ENCODE measurements around the gene MSANTD7. TPM values are rescaled to one million over a fixed set of nuclear protein-coding genes. Genes with fewer than 3 reads are reported as not detected.

MSANTD7 gene
- total and polyA plus RNA-seq, 2 of the 13 experiments (the other 11 are each of a cell fraction or from before 2014, with no cell fraction given): 3.7 to 16.7 TPM

DNA sequence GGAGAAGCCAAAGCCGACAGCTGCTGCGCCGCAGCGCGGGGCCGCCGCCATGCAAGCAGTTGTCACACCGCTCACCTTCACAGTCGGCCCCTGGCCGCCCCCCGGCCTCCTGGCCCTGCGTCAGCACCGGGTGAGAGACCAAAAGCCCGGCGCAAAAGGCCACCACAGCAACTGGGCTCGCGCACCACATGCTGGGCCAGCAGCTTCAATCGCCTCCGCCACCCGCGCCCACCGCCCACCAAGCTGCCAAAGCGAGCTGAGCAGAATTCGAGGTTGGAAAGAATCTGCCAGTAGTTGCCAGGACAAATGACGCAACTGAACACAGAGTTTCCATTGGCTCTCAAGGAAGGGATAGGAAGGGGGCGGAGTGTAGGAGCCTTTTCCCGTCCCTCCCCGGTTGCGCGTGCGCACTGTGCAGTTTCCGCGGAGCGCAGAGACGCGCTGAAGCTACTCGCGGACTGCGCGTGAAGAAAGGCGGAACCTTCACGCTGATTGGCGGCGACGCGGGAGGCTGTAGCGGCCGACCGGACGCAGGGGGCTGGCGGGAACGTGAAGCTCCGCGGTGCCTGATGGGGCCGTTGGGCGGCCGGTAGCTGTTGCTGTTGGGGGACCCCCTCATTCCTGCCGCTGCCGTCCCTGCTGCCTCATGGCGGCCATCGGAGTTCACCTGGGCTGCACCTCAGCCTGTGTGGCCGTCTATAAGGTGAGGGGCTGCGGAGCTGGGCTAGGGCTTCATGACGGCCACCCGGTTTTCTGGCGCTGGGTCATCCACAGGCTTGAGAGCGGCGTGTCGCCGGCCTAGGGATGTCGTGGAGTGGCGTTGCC is at the start of gene MSANTD7, which contains the start of the genes CDNF and HSPA14 (continued):
- TF ChIP-seq, protein P1, sequence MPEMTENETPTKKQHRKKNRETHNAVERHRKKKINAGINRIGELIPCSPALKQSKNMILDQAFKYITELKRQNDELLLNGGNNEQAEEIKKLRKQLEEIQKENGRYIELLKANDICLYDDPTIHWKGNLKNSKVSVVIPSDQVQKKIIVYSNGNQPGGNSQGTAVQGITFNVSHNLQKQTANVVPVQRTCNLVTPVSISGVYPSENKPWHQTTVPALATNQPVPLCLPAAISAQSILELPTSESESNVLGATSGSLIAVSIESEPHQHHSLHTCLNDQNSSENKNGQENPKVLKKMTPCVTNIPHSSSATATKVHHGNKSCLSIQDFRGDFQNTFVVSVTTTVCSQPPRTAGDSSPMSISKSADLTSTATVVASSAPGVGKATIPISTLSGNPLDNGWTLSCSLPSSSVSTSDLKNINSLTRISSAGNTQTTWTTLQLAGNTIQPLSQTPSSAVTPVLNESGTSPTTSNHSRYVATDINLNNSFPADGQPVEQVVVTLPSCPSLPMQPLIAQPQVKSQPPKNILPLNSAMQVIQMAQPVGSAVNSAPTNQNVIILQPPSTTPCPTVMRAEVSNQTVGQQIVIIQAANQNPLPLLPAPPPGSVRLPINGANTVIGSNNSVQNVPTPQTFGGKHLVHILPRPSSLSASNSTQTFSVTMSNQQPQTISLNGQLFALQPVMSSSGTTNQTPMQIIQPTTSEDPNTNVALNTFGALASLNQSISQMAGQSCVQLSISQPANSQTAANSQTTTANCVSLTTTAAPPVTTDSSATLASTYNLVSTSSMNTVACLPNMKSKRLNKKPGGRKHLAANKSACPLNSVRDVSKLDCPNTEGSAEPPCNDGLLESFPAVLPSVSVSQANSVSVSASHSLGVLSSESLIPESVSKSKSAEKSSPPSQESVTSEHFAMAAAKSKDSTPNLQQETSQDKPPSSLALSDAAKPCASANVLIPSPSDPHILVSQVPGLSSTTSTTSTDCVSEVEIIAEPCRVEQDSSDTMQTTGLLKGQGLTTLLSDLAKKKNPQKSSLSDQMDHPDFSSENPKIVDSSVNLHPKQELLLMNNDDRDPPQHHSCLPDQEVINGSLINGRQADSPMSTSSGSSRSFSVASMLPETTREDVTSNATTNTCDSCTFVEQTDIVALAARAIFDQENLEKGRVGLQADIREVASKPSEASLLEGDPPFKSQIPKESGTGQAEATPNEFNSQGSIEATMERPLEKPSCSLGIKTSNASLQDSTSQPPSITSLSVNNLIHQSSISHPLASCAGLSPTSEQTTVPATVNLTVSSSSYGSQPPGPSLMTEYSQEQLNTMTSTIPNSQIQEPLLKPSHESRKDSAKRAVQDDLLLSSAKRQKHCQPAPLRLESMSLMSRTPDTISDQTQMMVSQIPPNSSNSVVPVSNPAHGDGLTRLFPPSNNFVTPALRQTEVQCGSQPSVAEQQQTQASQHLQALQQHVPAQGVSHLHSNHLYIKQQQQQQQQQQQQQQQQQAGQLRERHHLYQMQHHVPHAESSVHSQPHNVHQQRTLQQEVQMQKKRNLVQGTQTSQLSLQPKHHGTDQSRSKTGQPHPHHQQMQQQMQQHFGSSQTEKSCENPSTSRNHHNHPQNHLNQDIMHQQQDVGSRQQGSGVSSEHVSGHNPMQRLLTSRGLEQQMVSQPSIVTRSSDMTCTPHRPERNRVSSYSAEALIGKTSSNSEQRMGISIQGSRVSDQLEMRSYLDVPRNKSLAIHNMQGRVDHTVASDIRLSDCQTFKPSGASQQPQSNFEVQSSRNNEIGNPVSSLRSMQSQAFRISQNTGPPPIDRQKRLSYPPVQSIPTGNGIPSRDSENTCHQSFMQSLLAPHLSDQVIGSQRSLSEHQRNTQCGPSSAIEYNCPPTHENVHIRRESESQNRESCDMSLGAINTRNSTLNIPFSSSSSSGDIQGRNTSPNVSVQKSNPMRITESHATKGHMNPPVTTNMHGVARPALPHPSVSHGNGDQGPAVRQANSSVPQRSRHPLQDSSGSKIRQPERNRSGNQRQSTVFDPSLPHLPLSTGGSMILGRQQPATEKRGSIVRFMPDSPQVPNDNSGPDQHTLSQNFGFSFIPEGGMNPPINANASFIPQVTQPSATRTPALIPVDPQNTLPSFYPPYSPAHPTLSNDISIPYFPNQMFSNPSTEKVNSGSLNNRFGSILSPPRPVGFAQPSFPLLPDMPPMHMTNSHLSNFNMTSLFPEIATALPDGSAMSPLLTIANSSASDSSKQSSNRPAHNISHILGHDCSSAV (CRISPR knock-in tag; IDR thresholded peaks at IDR 0.05; ENCODE audit: borderline replicate concordance): no peak
- TF ChIP-seq, protein P2, sequence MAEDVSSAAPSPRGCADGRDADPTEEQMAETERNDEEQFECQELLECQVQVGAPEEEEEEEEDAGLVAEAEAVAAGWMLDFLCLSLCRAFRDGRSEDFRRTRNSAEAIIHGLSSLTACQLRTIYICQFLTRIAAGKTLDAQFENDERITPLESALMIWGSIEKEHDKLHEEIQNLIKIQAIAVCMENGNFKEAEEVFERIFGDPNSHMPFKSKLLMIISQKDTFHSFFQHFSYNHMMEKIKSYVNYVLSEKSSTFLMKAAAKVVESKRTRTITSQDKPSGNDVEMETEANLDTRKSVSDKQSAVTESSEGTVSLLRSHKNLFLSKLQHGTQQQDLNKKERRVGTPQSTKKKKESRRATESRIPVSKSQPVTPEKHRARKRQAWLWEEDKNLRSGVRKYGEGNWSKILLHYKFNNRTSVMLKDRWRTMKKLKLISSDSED (CRISPR knock-in tag; IDR thresholded peaks at IDR 0.05): no peak
- TF ChIP-seq, protein P3, sequence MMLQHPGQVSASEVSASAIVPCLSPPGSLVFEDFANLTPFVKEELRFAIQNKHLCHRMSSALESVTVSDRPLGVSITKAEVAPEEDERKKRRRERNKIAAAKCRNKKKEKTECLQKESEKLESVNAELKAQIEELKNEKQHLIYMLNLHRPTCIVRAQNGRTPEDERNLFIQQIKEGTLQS (CRISPR knock-in tag; IDR thresholded peaks at IDR 0.05): 0 out of 2 replicates have a peak, but pooled peaks have one; percentile 11
- TF ChIP-seq NFATC3 (CRISPR knock-in tag; IDR thresholded peaks at IDR 0.05) (no peak), NR2F2 (IDR thresholded peaks at IDR 0.05; ENCODE audit: borderline replicate concordance, low read depth) (peak; percentile 4; the same call in 1 of the 2 replicates), CBFB (CRISPR knock-in tag; IDR thresholded peaks at IDR 0.05) (peak; percentile 56; the same call in 1 of the 2 replicates), THYN1 (CRISPR knock-in tag; IDR thresholded peaks at IDR 0.05; ENCODE audit: borderline replicate concordance, low read depth) (no peak), FLYWCH1 (CRISPR knock-in tag; IDR thresholded peaks at IDR 0.05) (no peak), CCAR2 (optimal IDR thresholded peaks at IDR 0.05; ENCODE audit: low read depth, low read length) (no peak), ZNF768 (CRISPR knock-in tag; IDR thresholded peaks at IDR 0.05) (no peak; the same call in 1 of the 2 replicates), ZNF101 (CRISPR knock-in tag; IDR thresholded peaks at IDR 0.05; ENCODE audit: borderline replicate concordance, low read depth) (no peak), CBX2 (IDR thresholded peaks at IDR 0.05; ENCODE audit: low read depth, low read length) (no peak), CBX2 (CRISPR knock-in tag; IDR thresholded peaks at IDR 0.05; ENCODE audit: low read depth) (no peak), HOXA3 (CRISPR knock-in tag; IDR thresholded peaks at IDR 0.05) (peak; percentile 67; the same call in 1 of the 2 replicates), ZNF777 (CRISPR knock-in tag; IDR thresholded peaks at IDR 0.05) (peak; percentile 63), ZNF460 (CRISPR knock-in tag; IDR thresholded peaks at IDR 0.05; ENCODE audit: borderline replicate concordance) (no peak)
